Mucosa of descending colon (tissue), 3 donors: Measurements from ENCODE around the gene SHC3. TPM values are rescaled to one million over a fixed set of nuclear protein-coding genes. Genes with fewer than 3 reads are reported as not detected.

Source experiments
- ATAC-seq: fragments of 200-7000 bp; cut with Tn5 transposase; one replicate; pipeline ENCODE4 v1.9.1; 2020; ENCODE audit warnings: mild to moderate bottlenecking, moderate library complexity
- DNase-seq, 3 donors: peaks; one replicate each; pipeline ENCODE4 v3.0.0-alpha.2; 2020
- H3K36me3 ChIP-seq: fragments of 200-600 bp; one replicate; pipeline ENCODE4 v1.8.0; 2021; ENCODE audit warnings: low read depth, mild to moderate bottlenecking
- H3K4me1 ChIP-seq: fragments of 200-600 bp; one replicate; pipeline ENCODE4 v1.8.0; 2021; ENCODE audit warnings: low read depth, mild to moderate bottlenecking
- H3K4me3 ChIP-seq: fragments of 200-600 bp; one replicate; pipeline ENCODE4 v1.8.0; 2021; ENCODE audit warnings: mild to moderate bottlenecking
- H3K9me3 ChIP-seq: fragments of 200-600 bp; one replicate; pipeline ENCODE4 v1.8.0; 2021; ENCODE audit warnings: mild to moderate bottlenecking
- intact Hi-C, 2 donors: fragments of 100-400 bp; cut with DNase I in 1 of 2; cut with micrococcal nuclease in 1 of 2; formaldehyde crosslinking; loops; one replicate each; pipeline versions ENCODE4 v1.11.0 to v1.11.1; 2022; cut with DNase I, micrococcal nuclease
- total RNA-seq, 3 donors: library from RNA; stranded (reverse); fragmentation: NEBNext Ultra II Directional in 2 of 3; extraction: Animal tissue kit (Norgen Biotek cat#: 25700) in 2 of 3; gene quantifications; one replicate each; pipeline versions ENCODE4 v1.2.1 to v1.2.4, GENCODE V29; 2021 to 2023
- TF ChIP-seq, protein P1 (sequence below): fragments of 200-600 bp; IDR thresholded peaks from one replicate; pipeline ENCODE4 v1.8.0; 2022; ENCODE audit warnings: antibody characterized with exemption, mild to moderate bottlenecking
- donor health status: DM: no; HTN: no; CAD: no; lungs with moderate emphysema.
- donor health status: DM: no; HTN: no; CAD: no.
- donor health status: DM: no; HTN: yes; CAD: no.

The SHC3 gene
- total RNA-seq, 3 donors from 2014 or later, result 0.35 to 4.8 (median 1.5) TPM

DNA sequence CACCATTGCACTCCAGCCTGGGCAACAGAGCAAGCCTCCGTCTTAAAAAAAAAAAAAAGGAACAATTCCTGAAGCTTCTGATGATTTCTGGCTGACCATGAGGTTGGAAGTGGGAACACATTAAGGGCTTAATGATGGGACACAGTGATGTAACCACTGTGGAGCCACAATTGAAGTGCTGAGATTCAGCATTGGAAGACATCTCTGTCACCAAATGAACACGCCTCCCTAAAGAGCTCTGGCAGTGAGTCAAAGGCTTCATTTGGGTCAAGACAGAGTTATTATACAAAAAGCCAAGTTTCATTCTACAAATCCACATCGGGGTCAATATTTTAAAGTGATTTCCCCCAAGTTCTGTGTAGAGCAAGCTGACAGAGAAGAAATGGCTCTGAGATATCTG lies 191.8 kb downstream of the SHC3 start:
- Histone ChIP-seq H3K9me3 (no peaks in the 10 kb centered on the region), H3K4me3 (no peak overlapping the region), H3K4me1 (peaks cover under 1% of the 10 kb centered on the region), H3K36me3 (no peaks in the 10 kb centered on the region)
- ATAC-seq (no peak), DNase-seq (no peak)
- TF ChIP-seq, protein P1, sequence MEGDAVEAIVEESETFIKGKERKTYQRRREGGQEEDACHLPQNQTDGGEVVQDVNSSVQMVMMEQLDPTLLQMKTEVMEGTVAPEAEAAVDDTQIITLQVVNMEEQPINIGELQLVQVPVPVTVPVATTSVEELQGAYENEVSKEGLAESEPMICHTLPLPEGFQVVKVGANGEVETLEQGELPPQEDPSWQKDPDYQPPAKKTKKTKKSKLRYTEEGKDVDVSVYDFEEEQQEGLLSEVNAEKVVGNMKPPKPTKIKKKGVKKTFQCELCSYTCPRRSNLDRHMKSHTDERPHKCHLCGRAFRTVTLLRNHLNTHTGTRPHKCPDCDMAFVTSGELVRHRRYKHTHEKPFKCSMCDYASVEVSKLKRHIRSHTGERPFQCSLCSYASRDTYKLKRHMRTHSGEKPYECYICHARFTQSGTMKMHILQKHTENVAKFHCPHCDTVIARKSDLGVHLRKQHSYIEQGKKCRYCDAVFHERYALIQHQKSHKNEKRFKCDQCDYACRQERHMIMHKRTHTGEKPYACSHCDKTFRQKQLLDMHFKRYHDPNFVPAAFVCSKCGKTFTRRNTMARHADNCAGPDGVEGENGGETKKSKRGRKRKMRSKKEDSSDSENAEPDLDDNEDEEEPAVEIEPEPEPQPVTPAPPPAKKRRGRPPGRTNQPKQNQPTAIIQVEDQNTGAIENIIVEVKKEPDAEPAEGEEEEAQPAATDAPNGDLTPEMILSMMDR, result no peak
- intact Hi-C loops, result no loop called here

DNA sequence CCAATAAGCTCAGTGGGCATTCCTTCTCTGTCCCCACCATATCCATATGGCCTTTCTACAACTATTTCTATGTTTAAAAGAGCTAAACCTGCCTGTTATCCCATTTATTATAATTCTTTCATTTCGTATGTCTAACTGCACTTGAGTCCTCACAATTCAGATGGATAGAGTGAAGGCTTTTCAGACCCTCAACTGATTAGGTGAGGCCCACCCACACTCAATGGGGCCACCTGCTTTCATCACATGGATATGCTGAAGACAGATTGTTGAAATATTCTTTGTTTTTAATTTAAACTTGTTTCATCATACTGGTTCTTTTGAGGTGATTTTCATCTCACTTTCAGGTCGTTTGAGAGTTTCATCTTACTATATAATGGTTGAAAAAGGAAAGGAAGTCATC lies 193.0 kb downstream of the SHC3 start:
- TF ChIP-seq, protein P1, result no peak
- Histone ChIP-seq H3K36me3 (no peaks in the 10 kb centered on the region), H3K4me3 (no peak overlapping the region), H3K9me3 (no peaks in the 10 kb centered on the region), H3K4me1 (no peaks in the 10 kb centered on the region)
- ATAC-seq (no peak), DNase-seq (no peak)
- intact Hi-C loops, result no loop called here

GRCh38 chr9:88984543-88984883 lies 194.1 kb downstream of the SHC3 start:
- Histone ChIP-seq H3K4me3 (no peak overlapping the region), H3K9me3 (no peaks in the 10 kb centered on the region), H3K4me1 (no peaks in the 10 kb centered on the region), H3K36me3 (no peaks in the 10 kb centered on the region)
- DNase-seq (no peak), ATAC-seq (no peak)
- intact Hi-C loops, result no loop called here
- TF ChIP-seq, protein P1, result no peak

GRCh38 chr9:88983865-88984542 lies 194.6 kb downstream of the SHC3 start:
- no peak for ATAC-seq
- intact Hi-C loops, result no loop called here
- H3K9me3 ChIP-seq, result no peaks in the 10 kb centered on the region

DNA sequence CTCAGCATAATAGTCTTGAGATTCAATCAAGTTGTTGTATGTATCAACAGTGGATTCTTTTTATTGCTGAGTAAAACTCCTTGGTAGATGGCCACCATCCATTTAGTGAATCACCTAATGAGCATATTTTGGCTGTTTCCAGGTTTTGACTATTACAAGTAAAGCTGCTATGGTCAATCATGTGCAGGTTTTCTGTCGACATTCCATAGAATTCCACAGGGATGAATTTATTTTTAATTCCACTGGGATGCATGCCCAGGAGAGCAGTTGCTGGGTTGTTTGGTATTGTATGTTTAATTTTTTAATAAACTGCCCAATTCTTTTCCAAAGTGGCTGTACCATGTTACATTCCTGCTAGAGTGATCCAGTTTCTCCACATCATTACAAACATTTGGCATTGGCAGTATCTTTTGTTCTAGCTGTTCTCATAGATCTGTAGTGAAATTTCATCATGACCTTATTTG lies 197.8 kb downstream of the SHC3 start:
- H3K4me1 ChIP-seq, result no peaks in the 10 kb centered on the region

More at GRCh38 chr9:88983865-88984542, 194.6 kb downstream of the SHC3 start:
- Histone ChIP-seq H3K4me1 (no peaks in the 10 kb centered on the region), H3K36me3 (no peaks in the 10 kb centered on the region), H3K4me3 (no peak overlapping the region)
- TF ChIP-seq, protein P1, result no peak
- no peak for DNase-seq

More for the DNA sequence above, 197.8 kb downstream of the SHC3 start:
- TF ChIP-seq, protein P1, result no peak
- no peak for ATAC-seq
- no peaks in the 10 kb centered on the region for H3K9me3 ChIP-seq
- no peak overlapping the region for H3K4me3 ChIP-seq
- no peak for DNase-seq
- H3K36me3 ChIP-seq, result no peaks in the 10 kb centered on the region
- intact Hi-C loops, result no loop called here
